SK-N-SH treated with all-trans-retinoic acid at 6 μM for 48 hours (cell line): ENCODE results near the gene CTIF.

Experiments
- ARNTL ChIP-seq: fragments of 450-650 bp; formaldehyde crosslinking; IDR thresholded peaks from 2 replicates; pipeline ENCODE4 v1.5.0; 2020; ENCODE audit warnings: low read depth, mild to moderate bottlenecking, moderate library complexity, borderline replicate concordance
- CSDC2 ChIP-seq: fragments of 250-450 bp; sonication (Bioruptor Pico); IDR thresholded peaks from 2 replicates; pipeline ENCODE4 v1.5.0; 2020; ENCODE audit warnings: mild to moderate bottlenecking, moderate library complexity
- OSR1 ChIP-seq: fragments of 250-450 bp; sonication (Bioruptor Pico); IDR thresholded peaks from 2 replicates; pipeline ENCODE4 v1.8.0; 2022; ENCODE audit warnings: moderate library complexity, mild to moderate bottlenecking, inconsistent platforms
- PATZ1 ChIP-seq: fragments of 250-450 bp; sonication (Bioruptor Pico); IDR thresholded peaks from 2 replicates; pipeline ENCODE4 v1.8.0; 2020; ENCODE audit warnings: mild to moderate bottlenecking, moderate library complexity, borderline replicate concordance
- SNAI2 ChIP-seq: fragments of 250-450 bp; sonication (Bioruptor Pico); IDR thresholded peaks from 2 replicates; pipeline ENCODE4 v1.5.0; 2020; ENCODE audit warnings: mild to moderate bottlenecking, moderate library complexity
- TSHZ2 ChIP-seq: fragments of 250-450 bp; sonication (Bioruptor Pico); IDR thresholded peaks from 2 replicates; pipeline ENCODE4 v1.5.0; 2020; ENCODE audit warnings: mild to moderate bottlenecking, moderate library complexity
- ZC3H10 ChIP-seq: fragments of 250-450 bp; sonication (Bioruptor Pico); IDR thresholded peaks from 2 replicates; pipeline ENCODE4 v1.5.1; 2021; ENCODE audit warnings: mild to moderate bottlenecking, moderate library complexity
- ZFP30 ChIP-seq: fragments of 450-650 bp; formaldehyde crosslinking; IDR thresholded peaks from 2 replicates; pipeline ENCODE4 v1.5.0; 2022; ENCODE audit warnings: mild to moderate bottlenecking, moderate library complexity
- ZNF565 ChIP-seq: fragments of 450-650 bp; formaldehyde crosslinking; conservative IDR thresholded peaks from 2 replicates; pipeline ENCODE4 v1.5.0; 2020; ENCODE audit warnings: low read depth, mild to moderate bottlenecking, moderate library complexity

GRCh38 chr18:48819276-48819675 is 280.4 kb downstream of the CTIF start:
- TF ChIP-seq ZFP30 = no peak
- no peak for TF ChIP-seq TSHZ2 (CRISPR knock-in tag)
- TF ChIP-seq ARNTL (CRISPR knock-in tag) = no peak
- TF ChIP-seq ZC3H10 (CRISPR knock-in tag) = no peak
- no peak for TF ChIP-seq SNAI2
- no peak for TF ChIP-seq OSR1 (CRISPR knock-in tag)
- TF ChIP-seq ZNF565 (CRISPR knock-in tag) = no peak
- TF ChIP-seq PATZ1 = no peak
- TF ChIP-seq CSDC2 = no peak
